Measurements from ENCODE around the gene FSTL5. TPM values are rescaled to one million over a fixed set of nuclear protein-coding genes. Genes with fewer than 3 reads are reported as not detected.
"Not testable (repeated sequence)": the region's sequence is repeated elsewhere in the genome, so short reads cannot be mapped to it uniquely, and the experiment has no call there.

FSTL5 gene
- polyA plus RNA-seq, 3 donors, result not detected

DNA sequence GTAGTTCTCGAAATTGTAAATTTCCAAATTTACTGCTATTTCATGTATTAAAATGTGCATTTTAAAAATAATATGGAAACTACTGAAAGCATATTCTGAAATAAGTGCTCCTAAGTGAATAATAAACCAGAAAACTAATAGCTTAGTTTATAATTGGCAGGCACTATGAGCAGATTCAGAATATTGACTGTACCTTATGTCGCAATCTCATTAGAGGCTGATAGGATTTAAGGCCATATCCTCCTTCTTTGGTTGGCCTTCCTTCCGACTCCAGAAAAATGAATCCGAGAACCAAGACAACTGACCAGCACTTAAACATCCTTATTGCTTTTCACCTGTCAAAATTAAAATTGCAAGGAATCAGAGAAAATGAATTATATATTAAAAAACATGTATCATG lies 52.7 kb downstream of the FSTL5 start:
- H4K20me1 ChIP-seq (ENCODE audit: insufficient read depth, low read length), result no peaks in the 10 kb centered on the region
- H3K4me3 Mint-ChIP-seq, result no peak overlapping the region
- H3K36me3 Mint-ChIP-seq, result no peaks in the 10 kb centered on the region
- no CpG with 5 or more reads among the region's 4 CpGs for WGBS (ENCODE audit: insufficient coverage)
- H2AFZ ChIP-seq (ENCODE audit: insufficient read depth, low read depth, low read length, poor library complexity, severe bottlenecking), result no peak overlapping the region
- H3K27me3 ChIP-seq (ENCODE audit: control insufficient read depth in 2 of 2, insufficient read depth in 2 of 2, low read length in 2 of 2), result no peaks in the 10 kb centered on the region
- TF ChIP-seq, protein P1, sequence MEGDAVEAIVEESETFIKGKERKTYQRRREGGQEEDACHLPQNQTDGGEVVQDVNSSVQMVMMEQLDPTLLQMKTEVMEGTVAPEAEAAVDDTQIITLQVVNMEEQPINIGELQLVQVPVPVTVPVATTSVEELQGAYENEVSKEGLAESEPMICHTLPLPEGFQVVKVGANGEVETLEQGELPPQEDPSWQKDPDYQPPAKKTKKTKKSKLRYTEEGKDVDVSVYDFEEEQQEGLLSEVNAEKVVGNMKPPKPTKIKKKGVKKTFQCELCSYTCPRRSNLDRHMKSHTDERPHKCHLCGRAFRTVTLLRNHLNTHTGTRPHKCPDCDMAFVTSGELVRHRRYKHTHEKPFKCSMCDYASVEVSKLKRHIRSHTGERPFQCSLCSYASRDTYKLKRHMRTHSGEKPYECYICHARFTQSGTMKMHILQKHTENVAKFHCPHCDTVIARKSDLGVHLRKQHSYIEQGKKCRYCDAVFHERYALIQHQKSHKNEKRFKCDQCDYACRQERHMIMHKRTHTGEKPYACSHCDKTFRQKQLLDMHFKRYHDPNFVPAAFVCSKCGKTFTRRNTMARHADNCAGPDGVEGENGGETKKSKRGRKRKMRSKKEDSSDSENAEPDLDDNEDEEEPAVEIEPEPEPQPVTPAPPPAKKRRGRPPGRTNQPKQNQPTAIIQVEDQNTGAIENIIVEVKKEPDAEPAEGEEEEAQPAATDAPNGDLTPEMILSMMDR (IDR thresholded peaks at IDR 0.05), result no peak
- no peaks in the 10 kb centered on the region for H3K9me3 ChIP-seq (replicated peaks in 1 of 2; ENCODE audit: control insufficient read depth in 1 of 2, insufficient read depth in 1 of 2, low read length in 2 of 2)
- H3K4me3 ChIP-seq (replicated peaks in 1 of 3; ENCODE audit: low read depth in 2 of 3, low read length in 3 of 3), result no peak overlapping the region
- H3K9ac ChIP-seq (ENCODE audit: insufficient read depth, low read length, poor library complexity, severe bottlenecking), result no peak overlapping the region
- H3K27ac ChIP-seq (ENCODE audit: low read depth in 1 of 2, low read length in 2 of 2), result no peak overlapping the region
- H3K4me1 Mint-ChIP-seq, result no peaks in the 10 kb centered on the region
- peaks cover 0 to 1% (median 0%) of the 10 kb centered on the region in 3 donors for H3K27me3 Mint-ChIP-seq (ENCODE audit: low read depth in 3 of 3)
- no peak overlapping the region for H3K27ac Mint-ChIP-seq
- DNase-seq, result no peak
- H3K4me2 ChIP-seq (replicated peaks; ENCODE audit: extremely low read depth, low read length, poor library complexity, severe bottlenecking), result no peak overlapping the region
- H3K36me3 ChIP-seq (replicated peaks in 1 of 2; ENCODE audit: control insufficient read depth in 1 of 2, insufficient read depth in 2 of 2, low read length in 2 of 2), result no peaks in the 10 kb centered on the region
- no peaks in the 10 kb centered on the region for H3K4me1 ChIP-seq (ENCODE audit: control insufficient read depth in 1 of 2, insufficient read depth in 2 of 2, low read length in 2 of 2)
- H3K9me3 Mint-ChIP-seq, result peaks cover 0 to 2% (median 0%) of the 10 kb centered on the region in 7 donors
- no peaks in the 10 kb centered on the region for H3K79me2 ChIP-seq (ENCODE audit: insufficient read depth, low read length)
- intact Hi-C loops (cut with micrococcal nuclease), result no loop called here

- Histone ChIP-seq H3K4me1 (ENCODE audit: control insufficient read depth in 1 of 2, insufficient read depth in 2 of 2, low read length in 2 of 2) (no peaks in the 10 kb centered on the region), H3K27ac (ENCODE audit: low read depth in 1 of 2, low read length in 2 of 2) (no peak overlapping the region), H3K4me3 (replicated peaks in 1 of 3; ENCODE audit: low read depth in 2 of 3, low read length in 3 of 3) (no peak overlapping the region), H3K4me2 (replicated peaks; ENCODE audit: extremely low read depth, low read length, poor library complexity, severe bottlenecking) (no peak overlapping the region), H3K36me3 (replicated peaks in 1 of 2; ENCODE audit: control insufficient read depth in 1 of 2, insufficient read depth in 2 of 2, low read length in 2 of 2) (no peaks in the 10 kb centered on the region), H3K79me2 (ENCODE audit: insufficient read depth, low read length) (no peaks in the 10 kb centered on the region), H3K9me3 (replicated peaks in 1 of 2; ENCODE audit: control insufficient read depth in 1 of 2, insufficient read depth in 1 of 2, low read length in 2 of 2) (no peaks in the 10 kb centered on the region), H4K20me1 (ENCODE audit: insufficient read depth, low read length) (no peaks in the 10 kb centered on the region), H3K9ac (ENCODE audit: insufficient read depth, low read length, poor library complexity, severe bottlenecking) (no peak overlapping the region), H3K27me3 (ENCODE audit: control insufficient read depth in 2 of 2, insufficient read depth in 2 of 2, low read length in 2 of 2) (no peaks in the 10 kb centered on the region), H2AFZ (ENCODE audit: insufficient read depth, low read depth, low read length, poor library complexity, severe bottlenecking) (no peak overlapping the region)
- intact Hi-C loops (cut with micrococcal nuclease), result no loop called here
- H3K27ac Mint-ChIP-seq, result no peak overlapping the region
- H3K4me3 Mint-ChIP-seq, result no peak overlapping the region
- TF ChIP-seq, protein P1 (IDR thresholded peaks at IDR 0.05), result no peak
- no peaks in the 10 kb centered on the region for H3K4me1 Mint-ChIP-seq
- 90% methylated on average over 1 of the region's 5 CpGs for WGBS (ENCODE audit: insufficient coverage)
- DNase-seq, result no peak
- H3K36me3 Mint-ChIP-seq, result no peaks in the 10 kb centered on the region
- no peaks in the 10 kb centered on the region for H3K27me3 Mint-ChIP-seq (ENCODE audit: low read depth in 3 of 3)
- H3K9me3 Mint-ChIP-seq, result peaks cover 0 to 6% (median 3%) of the 10 kb centered on the region in 7 donors
These were observed 59.2 kb downstream of the FSTL5 start for GRCh38 chr4:162104459-162105124.

GRCh38 chr4:162103908-162104307 lies 59.9 kb downstream of the FSTL5 start:
- H3K4me1 Mint-ChIP-seq, H3K4me3 Mint-ChIP-seq, H3K9me3 Mint-ChIP-seq: not testable (repeated sequence)

More at GRCh38 chr4:162103908-162104307, 59.9 kb downstream of the FSTL5 start:
- H3K9me3 ChIP-seq (replicated peaks in 1 of 2; ENCODE audit: control insufficient read depth in 1 of 2, insufficient read depth in 1 of 2, low read length in 2 of 2); H3K27me3 ChIP-seq (ENCODE audit: control insufficient read depth in 2 of 2, insufficient read depth in 2 of 2, low read length in 2 of 2); H3K36me3 Mint-ChIP-seq; H3K27me3 Mint-ChIP-seq (ENCODE audit: low read depth in 3 of 3); H3K27ac Mint-ChIP-seq; H3K27ac ChIP-seq (ENCODE audit: low read depth in 1 of 2, low read length in 2 of 2); H3K4me3 ChIP-seq (replicated peaks in 1 of 3; ENCODE audit: low read depth in 2 of 3, low read length in 3 of 3); intact Hi-C loops (cut with micrococcal nuclease); H3K4me2 ChIP-seq (replicated peaks; ENCODE audit: extremely low read depth, low read length, poor library complexity, severe bottlenecking); H3K36me3 ChIP-seq (replicated peaks in 1 of 2; ENCODE audit: control insufficient read depth in 1 of 2, insufficient read depth in 2 of 2, low read length in 2 of 2); H3K9ac ChIP-seq (ENCODE audit: insufficient read depth, low read length, poor library complexity, severe bottlenecking); H4K20me1 ChIP-seq (ENCODE audit: insufficient read depth, low read length); H2AFZ ChIP-seq (ENCODE audit: insufficient read depth, low read depth, low read length, poor library complexity, severe bottlenecking); DNase-seq; H3K79me2 ChIP-seq (ENCODE audit: insufficient read depth, low read length); H3K4me1 ChIP-seq (ENCODE audit: control insufficient read depth in 1 of 2, insufficient read depth in 2 of 2, low read length in 2 of 2): not testable (repeated sequence)
- 88% methylated on average over 12 of the region's 12 CpGs for WGBS (ENCODE audit: insufficient coverage)
